Uterus (tissue), 4 donors: ENCODE measurements around the gene SRP72. TPM values are rescaled to one million over a fixed set of nuclear protein-coding genes. Genes with fewer than 3 reads are reported as not detected.

Experiments used
- DNase-seq, 2 donors: peaks; one replicate each; pipeline ENCODE4 v3.0.0-alpha.2; 2019 to 2020
- H3K27ac ChIP-seq, 2 donors: fragments of 200-600 bp; sonication (generic); 1 replicate in 1 of 2; 2 replicates in 1 of 2; pipeline ENCODE4 v1.5.1; 2016 to 2018
- H3K27me3 ChIP-seq, 2 donors: fragments of 200-600 bp; sonication (generic); one replicate each; pipeline ENCODE4 v1.5.1; 2018 to 2019; ENCODE audit warnings: control low read depth in 1 of 2
- H3K36me3 ChIP-seq, 2 donors: fragments of 200-600 bp; sonication (generic); one replicate each; pipeline ENCODE4 v1.5.1; 2019; ENCODE audit warnings: control low read depth in 1 of 2
- H3K4me1 ChIP-seq, 2 donors: fragments of 200-600 bp; sonication (generic); one replicate each; pipeline ENCODE4 v1.5.1; 2018 to 2019; ENCODE audit warnings: control low read depth in 1 of 2
- H3K4me3 ChIP-seq, 2 donors: fragments of 200-600 bp; sonication (generic); 1 replicate in 1 of 2; 2 replicates in 1 of 2; pipeline ENCODE4 v1.5.1; 2018 to 2019; ENCODE audit warnings: mild to moderate bottlenecking in 1 of 2
- H3K9me3 ChIP-seq, 2 donors: fragments of 200-600 bp; sonication (generic); one replicate each; pipeline ENCODE4 v1.5.1; 2019; ENCODE audit warnings: control low read depth in 1 of 2
- CTCF ChIP-seq, 4 experiments: fragments of 200-600 bp in 2 of 4; fragments of 450-650 bp in 2 of 4; sonication (generic) in 2 of 4; IDR thresholded peaks; one replicate each; pipeline ENCODE4 v1.5.1; 2016 to 2019; ENCODE audit warnings: antibody characterized with exemption in 4 of 4, mild to moderate bottlenecking in 2 of 4, moderate library complexity in 1 of 4
- POLR2A ChIP-seq, 2 donors: fragments of 450-650 bp; IDR thresholded peaks; one replicate each; pipeline ENCODE4 v1.6.1; 2016; ENCODE audit warnings: antibody characterized with exemption in 2 of 2, mild to moderate bottlenecking in 1 of 2, moderate library complexity in 1 of 2
- intact Hi-C: fragments of 100-400 bp; cut with DNase I; formaldehyde crosslinking; loops from one replicate; pipeline ENCODE4 v1.15.1; 2023; ENCODE audit warnings: low total_unique reads
- total RNA-seq, 4 donors: library from RNA; depleted of rRNA in 3 of 4; stranded (reverse); fragments of >200 nt in 3 of 4; gene quantifications; one replicate each; pipeline versions ENCODE4 v1.1.0 to v1.2.4, GENCODE V29; 2014 to 2023
- donor health status: DM: yes; HTN: yes; CAD: no.

Gene SRP72
- total RNA-seq, 4 donors from 2014 or later = 52.1 to 121 (median 68.2) TPM

GRCh38 chr4:56435140-56435926 lies 32.1 kb upstream of the SRP72 start, which contains the start of gene PPAT:
Gene PPAT, minus strand, starts transcription at chr4:56435615. Its CDS starts 138 bp downstream, at chr4:56435477.
- TF ChIP-seq POLR2A (IDR thresholded peaks at IDR 0.05) (peak; percentile 64 to 66), CTCF (IDR thresholded peaks at IDR 0.05) (peak; percentile 23 to 66 (median 44))
- H3K4me3 ChIP-seq = peak within 1 kb of the TSS; percentile 60 to 62
- intact Hi-C loops = no loop called here
- peak; percentile 97 to 98 for DNase-seq
- no peaks in the 10 kb centered on the region for H3K4me1 ChIP-seq
- H3K27ac ChIP-seq = peak within 1 kb of the TSS; percentile 96
- H3K36me3 ChIP-seq = no peaks in the 10 kb centered on the region
- H3K9me3 ChIP-seq = no peaks in the 10 kb centered on the region
- no peaks in the 10 kb centered on the region for H3K27me3 ChIP-seq

GRCh38 chr4:56438766-56439165 lies 28.7 kb upstream of the SRP72 start:
- Histone ChIP-seq H3K27ac (no peak overlapping the region), H3K9me3 (no peaks in the 10 kb centered on the region), H3K27me3 (no peaks in the 10 kb centered on the region), H3K36me3 (no peaks in the 10 kb centered on the region), H3K4me1 (no peaks in the 10 kb centered on the region), H3K4me3 (no peak overlapping the region)
- no peak for DNase-seq
- TF ChIP-seq CTCF (IDR thresholded peaks at IDR 0.05) (no peak), POLR2A (IDR thresholded peaks at IDR 0.05) (no peak)
- intact Hi-C loops = no loop called here

DNA sequence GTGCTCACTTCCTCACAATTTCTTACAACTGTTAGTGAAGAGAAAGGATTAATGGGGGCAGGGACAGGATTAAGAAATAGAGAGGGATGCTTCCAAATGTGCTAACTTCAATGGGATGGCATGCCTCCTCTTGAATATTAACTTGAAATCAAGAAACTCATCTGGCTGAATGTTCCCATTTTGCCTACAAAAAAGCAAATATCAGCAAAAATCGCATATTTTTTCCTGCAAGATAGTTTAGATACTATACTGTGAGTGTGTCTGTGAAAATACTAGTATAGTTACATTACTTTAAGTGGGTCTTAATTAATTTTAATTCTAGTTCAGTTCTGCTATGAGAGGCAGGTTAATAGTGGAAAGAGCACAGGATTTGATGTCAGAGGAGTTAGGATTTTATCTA lies 26.4 kb upstream of the SRP72 start:
- no peak for TF ChIP-seq POLR2A (IDR thresholded peaks at IDR 0.05)
- TF ChIP-seq CTCF (IDR thresholded peaks at IDR 0.05) = no peak
- intact Hi-C loops = no loop called here
- Histone ChIP-seq H3K4me1 (no peaks in the 10 kb centered on the region), H3K27ac (no peak overlapping the region), H3K36me3 (no peaks in the 10 kb centered on the region), H3K4me3 (no peak overlapping the region), H3K27me3 (no peaks in the 10 kb centered on the region), H3K9me3 (no peaks in the 10 kb centered on the region)
- DNase-seq = no peak

- no peaks in the 10 kb centered on the region for H3K36me3 ChIP-seq
- H3K27ac ChIP-seq = no peak overlapping the region
- TF ChIP-seq POLR2A (IDR thresholded peaks at IDR 0.05) (no peak), CTCF (IDR thresholded peaks at IDR 0.05) (no peak)
- H3K27me3 ChIP-seq = no peaks in the 10 kb centered on the region
- DNase-seq = no peak
- intact Hi-C loops = no loop called here
- H3K4me1 ChIP-seq = no peaks in the 10 kb centered on the region
- H3K4me3 ChIP-seq = no peak overlapping the region
- no peaks in the 10 kb centered on the region for H3K9me3 ChIP-seq
Observed at GRCh38 chr4:56444719-56445118, 22.7 kb upstream of the SRP72 start.

GRCh38 chr4:56445699-56446098 lies 21.7 kb upstream of the SRP72 start:
- H3K4me1 ChIP-seq = no peaks in the 10 kb centered on the region
- no peaks in the 10 kb centered on the region for H3K9me3 ChIP-seq
- H3K36me3 ChIP-seq = no peaks in the 10 kb centered on the region
- no peak overlapping the region for H3K27ac ChIP-seq
- DNase-seq = no peak
- H3K27me3 ChIP-seq = no peaks in the 10 kb centered on the region
- intact Hi-C loops = no loop called here
- TF ChIP-seq POLR2A (IDR thresholded peaks at IDR 0.05) (no peak), CTCF (IDR thresholded peaks at IDR 0.05) (no peak)
- H3K4me3 ChIP-seq = no peak overlapping the region
